ENCODE measurements around the gene TROAP. TPM values are rescaled to one million over a fixed set of nuclear protein-coding genes. Genes with fewer than 3 reads are reported as not detected.

The TROAP gene
- total and polyA plus RNA-seq, 9 of the 15 experiments (the other 6 are each of a cell fraction or from before 2014, with no cell fraction given), result 46.4 to 171 (median 59.8) TPM

DNA sequence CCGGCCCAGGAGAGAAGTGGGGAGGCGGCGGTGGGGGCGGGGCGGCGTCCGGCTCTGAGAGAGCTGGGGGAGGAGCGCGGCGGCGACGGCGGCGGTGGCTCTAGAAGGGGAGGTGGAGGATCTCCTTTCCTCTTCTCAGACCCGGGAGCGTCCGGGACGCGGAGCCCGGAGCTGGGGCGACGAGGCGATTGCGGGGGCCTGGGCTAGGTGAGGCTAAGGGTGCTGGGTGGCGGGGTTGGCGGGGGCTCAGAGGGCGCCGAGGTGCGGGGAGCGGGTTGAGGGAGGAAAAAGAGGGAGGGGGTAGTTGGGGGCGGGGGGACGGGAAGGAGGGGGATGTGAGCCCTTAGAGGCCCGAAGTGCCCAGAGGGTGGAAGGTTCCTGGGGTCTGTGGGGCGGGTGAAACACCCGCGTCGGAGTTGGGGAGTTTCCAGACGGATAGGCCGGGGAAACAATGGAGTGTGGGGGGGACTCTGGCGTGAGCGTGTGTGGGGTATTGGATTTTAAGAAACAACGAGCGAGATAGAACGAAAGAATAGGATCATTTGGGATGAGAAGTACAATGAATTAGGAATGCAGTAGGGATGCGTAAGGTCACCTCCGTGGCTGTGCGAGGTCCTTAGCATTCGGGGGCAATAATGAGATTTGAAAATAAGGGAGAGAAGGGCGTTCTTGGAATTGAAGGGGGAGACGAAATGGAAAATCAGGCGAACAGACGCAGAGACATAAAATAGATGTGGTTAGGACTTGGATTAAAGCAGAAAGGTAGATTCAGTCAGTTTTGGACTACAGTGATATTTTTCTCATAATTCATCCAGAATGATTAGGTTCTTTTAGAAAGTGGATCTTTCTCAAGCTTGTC is 44.6 kb downstream of the TROAP start, which contains the start of gene SPATS2 (continued):
- TF ChIP-seq SMAD4 (CRISPR knock-in tag; conservative IDR thresholded peaks at IDR 0.05), result 0 out of 2 replicates have a peak, but pooled peaks have one; percentile 47
- no peak for TF ChIP-seq FOSL1 (tag; conservative IDR thresholded peaks at IDR 0.05)
- no peak for TF ChIP-seq HDGF (IDR thresholded peaks at IDR 0.05)
- TF ChIP-seq, protein P1, sequence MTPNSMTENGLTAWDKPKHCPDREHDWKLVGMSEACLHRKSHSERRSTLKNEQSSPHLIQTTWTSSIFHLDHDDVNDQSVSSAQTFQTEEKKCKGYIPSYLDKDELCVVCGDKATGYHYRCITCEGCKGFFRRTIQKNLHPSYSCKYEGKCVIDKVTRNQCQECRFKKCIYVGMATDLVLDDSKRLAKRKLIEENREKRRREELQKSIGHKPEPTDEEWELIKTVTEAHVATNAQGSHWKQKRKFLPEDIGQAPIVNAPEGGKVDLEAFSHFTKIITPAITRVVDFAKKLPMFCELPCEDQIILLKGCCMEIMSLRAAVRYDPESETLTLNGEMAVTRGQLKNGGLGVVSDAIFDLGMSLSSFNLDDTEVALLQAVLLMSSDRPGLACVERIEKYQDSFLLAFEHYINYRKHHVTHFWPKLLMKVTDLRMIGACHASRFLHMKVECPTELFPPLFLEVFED (CRISPR knock-in tag; conservative IDR thresholded peaks at IDR 0.05), result 0 out of 2 replicates have a peak, but pooled peaks have one; percentile 13
- peak; percentile 18 for TF ChIP-seq BRD9 (IDR thresholded peaks at IDR 0.05; ENCODE audit: low read depth, partially characterized antibody)
- TF ChIP-seq, protein P2, sequence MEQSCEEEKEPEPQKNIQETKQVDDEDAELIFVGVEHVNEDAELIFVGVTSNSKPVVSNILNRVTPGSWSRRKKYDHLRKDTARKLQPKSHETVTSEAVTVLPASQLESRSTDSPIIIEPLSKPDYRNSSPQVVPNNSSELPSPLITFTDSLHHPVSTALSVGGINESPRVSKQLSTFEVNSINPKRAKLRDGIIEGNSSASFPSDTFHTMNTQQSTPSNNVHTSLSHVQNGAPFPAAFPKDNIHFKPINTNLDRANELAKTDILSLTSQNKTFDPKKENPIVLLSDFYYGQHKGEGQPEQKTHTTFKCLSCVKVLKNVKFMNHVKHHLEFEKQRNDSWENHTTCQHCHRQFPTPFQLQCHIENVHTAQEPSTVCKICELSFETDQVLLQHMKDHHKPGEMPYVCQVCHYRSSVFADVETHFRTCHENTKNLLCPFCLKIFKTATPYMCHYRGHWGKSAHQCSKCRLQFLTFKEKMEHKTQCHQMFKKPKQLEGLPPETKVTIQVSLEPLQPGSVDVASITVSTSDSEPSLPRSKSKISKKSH (CRISPR knock-in tag; IDR thresholded peaks at IDR 0.05), result no peak
- TF ChIP-seq, protein P3, sequence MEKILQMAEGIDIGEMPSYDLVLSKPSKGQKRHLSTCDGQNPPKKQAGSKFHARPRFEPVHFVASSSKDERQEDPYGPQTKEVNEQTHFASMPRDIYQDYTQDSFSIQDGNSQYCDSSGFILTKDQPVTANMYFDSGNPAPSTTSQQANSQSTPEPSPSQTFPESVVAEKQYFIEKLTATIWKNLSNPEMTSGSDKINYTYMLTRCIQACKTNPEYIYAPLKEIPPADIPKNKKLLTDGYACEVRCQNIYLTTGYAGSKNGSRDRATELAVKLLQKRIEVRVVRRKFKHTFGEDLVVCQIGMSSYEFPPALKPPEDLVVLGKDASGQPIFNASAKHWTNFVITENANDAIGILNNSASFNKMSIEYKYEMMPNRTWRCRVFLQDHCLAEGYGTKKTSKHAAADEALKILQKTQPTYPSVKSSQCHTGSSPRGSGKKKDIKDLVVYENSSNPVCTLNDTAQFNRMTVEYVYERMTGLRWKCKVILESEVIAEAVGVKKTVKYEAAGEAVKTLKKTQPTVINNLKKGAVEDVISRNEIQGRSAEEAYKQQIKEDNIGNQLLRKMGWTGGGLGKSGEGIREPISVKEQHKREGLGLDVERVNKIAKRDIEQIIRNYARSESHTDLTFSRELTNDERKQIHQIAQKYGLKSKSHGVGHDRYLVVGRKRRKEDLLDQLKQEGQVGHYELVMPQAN (IDR thresholded peaks at IDR 0.05; ENCODE audit: borderline replicate concordance), result peak; percentile 32; the same call in 1 of the 2 replicates
- TF ChIP-seq KLF10 (CRISPR knock-in tag; IDR thresholded peaks at IDR 0.05), result no peak
- 0 out of 2 replicates have a peak, but pooled peaks have one; percentile 57 for TF ChIP-seq ELF4 (CRISPR knock-in tag; IDR thresholded peaks at IDR 0.05)
- 0 out of 2 replicates have a peak, but pooled peaks have one; percentile 11 for TF ChIP-seq SPI1 (IDR thresholded peaks at IDR 0.05; ENCODE audit: borderline replicate concordance, low read depth, low read length)
- peak; percentile 9; the same call in 1 of the 2 replicates for TF ChIP-seq POLR2AphosphoS5 (IDR thresholded peaks at IDR 0.05; ENCODE audit: control insufficient read depth, insufficient read depth, low read depth, low read length)
- TF ChIP-seq, protein P4, sequence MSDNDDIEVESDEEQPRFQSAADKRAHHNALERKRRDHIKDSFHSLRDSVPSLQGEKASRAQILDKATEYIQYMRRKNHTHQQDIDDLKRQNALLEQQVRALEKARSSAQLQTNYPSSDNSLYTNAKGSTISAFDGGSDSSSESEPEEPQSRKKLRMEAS (CRISPR knock-in tag; IDR thresholded peaks at IDR 0.05), result no peak
- TF ChIP-seq CTBP1 (IDR thresholded peaks at IDR 0.05; ENCODE audit: borderline replicate concordance), result no peak; the same call in none of the 2 replicates
- TF ChIP-seq NEUROD1 (IDR thresholded peaks at IDR 0.05; ENCODE audit: borderline replicate concordance, low read depth, low read length, partially characterized antibody), result peak; percentile 45
- TF ChIP-seq HIVEP1 (CRISPR knock-in tag; IDR thresholded peaks at IDR 0.05), result no peak
- TF ChIP-seq, protein P5, sequence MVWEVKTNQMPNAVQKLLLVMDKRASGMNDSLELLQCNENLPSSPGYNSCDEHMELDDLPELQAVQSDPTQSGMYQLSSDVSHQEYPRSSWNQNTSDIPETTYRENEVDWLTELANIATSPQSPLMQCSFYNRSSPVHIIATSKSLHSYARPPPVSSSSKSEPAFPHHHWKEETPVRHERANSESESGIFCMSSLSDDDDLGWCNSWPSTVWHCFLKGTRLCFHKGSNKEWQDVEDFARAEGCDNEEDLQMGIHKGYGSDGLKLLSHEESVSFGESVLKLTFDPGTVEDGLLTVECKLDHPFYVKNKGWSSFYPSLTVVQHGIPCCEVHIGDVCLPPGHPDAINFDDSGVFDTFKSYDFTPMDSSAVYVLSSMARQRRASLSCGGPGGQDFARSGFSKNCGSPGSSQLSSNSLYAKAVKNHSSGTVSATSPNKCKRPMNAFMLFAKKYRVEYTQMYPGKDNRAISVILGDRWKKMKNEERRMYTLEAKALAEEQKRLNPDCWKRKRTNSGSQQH (CRISPR knock-in tag; IDR thresholded peaks at IDR 0.05), result 0 out of 2 replicates have a peak, but pooled peaks have one; percentile 21
- no peak for TF ChIP-seq ILF3 (IDR thresholded peaks at IDR 0.05; ENCODE audit: borderline replicate concordance)
- TF ChIP-seq, protein P6, sequence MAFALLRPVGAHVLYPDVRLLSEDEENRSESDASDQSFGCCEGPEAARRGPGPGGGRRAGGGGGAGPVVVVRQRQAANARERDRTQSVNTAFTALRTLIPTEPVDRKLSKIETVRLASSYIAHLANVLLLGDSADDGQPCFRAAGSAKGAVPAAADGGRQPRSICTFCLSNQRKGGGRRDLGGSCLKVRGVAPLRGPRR (CRISPR knock-in tag; IDR thresholded peaks at IDR 0.05), result no peak
- 0 out of 2 replicates have a peak, but pooled peaks have one; percentile 40 for TF ChIP-seq ZBTB1 (CRISPR knock-in tag; IDR thresholded peaks at IDR 0.05; ENCODE audit: borderline replicate concordance, low read depth)
- no peak for TF ChIP-seq ZNF165 (CRISPR knock-in tag; IDR thresholded peaks at IDR 0.05; ENCODE audit: borderline replicate concordance)

All from K562 (cell line).